Measurements from ENCODE around the gene ATP2A3. TPM values are rescaled to one million over a fixed set of nuclear protein-coding genes. Genes with fewer than 3 reads are reported as not detected.

Gene ATP2A3
- 100 to 1,000 TPM; 125 to 234 TPM for total RNA-seq

DNA sequence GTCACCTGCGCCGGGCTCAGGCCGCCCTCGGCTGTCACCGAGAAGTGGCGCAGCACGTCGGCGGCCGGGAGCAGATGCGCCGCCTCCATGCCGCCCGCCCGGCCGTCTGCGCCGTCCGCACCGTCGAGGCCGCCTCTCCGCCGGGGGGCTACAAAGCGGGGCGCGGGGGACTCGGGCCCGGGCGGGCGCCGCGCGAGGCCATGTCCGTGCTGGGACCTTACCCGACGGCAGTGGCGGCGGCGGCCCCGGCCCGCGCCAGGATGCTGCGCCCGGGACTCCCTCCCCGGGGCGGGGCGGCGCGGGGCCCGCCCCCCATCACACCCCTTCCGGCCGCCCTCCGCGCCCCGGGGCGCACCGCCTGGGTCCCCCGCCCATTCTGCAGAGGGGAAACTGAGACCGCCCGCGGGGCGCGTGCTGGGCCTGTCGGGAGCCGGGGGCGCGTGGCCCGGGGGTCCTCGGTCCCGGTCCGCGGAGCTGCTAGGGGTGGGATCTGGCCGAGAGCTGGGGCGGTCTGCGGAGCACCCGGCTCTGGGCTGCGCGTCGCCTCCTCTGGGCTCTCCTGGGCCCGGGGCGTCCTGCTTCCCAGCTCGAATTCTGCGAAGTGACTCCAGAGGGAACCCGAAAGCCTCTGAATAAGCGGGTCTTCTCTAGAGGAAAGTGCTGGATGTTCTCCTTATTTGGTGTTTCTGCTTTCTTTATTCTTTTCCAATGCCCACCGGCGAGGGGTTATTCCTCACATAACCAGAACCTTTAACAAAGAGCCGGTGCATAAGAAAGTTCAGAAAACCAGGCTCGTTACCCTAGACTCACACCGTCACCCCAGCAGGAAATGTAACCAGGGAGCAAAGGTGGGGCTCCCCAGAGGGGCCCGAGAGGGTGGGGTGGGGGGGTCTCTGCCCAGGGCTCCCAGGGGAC lies at the start of gene ATP2A3:
Gene ATP2A3 (minus strand): TSS at position 235 of the 915 bp plus-strand sequence. CDS start 146 bp downstream, at position 89.
- peaks cover 37 to 39% of the 10 kb centered on the region in 2 donors for H3K4me1 Mint-ChIP-seq (ENCODE audit: low read depth in 2 of 2)
- peak; percentile 89 to 94 for ATAC-seq

DNA sequence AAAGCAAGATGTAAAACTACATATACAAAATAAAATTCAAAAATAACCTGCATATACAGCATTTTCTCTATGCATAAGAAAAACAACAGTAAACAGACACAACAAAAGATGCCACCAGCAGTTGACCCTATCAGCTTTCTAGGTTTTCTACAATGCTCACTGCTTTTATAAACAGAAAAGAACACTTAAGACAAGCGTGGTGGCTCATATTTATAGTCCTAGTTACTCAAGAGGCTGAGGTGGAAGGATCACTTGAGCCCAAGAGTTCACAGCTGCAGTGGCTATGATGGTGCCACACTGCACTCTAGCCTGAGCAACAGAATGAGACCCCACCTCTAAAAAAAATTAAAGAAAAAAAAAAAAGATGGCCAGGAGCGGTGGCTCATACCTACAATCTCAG lies 46.5 kb upstream of the ATP2A3 start:
- Mint-ChIP-seq H3K27ac (no peak overlapping the region), H3K36me3 (peaks cover 14% of the 10 kb centered on the region), H3K4me1 (ENCODE audit: low read depth in 2 of 2) (peaks cover 0 to 2% of the 10 kb centered on the region in 2 donors), H3K27me3 (no peaks in the 10 kb centered on the region), H3K9me3 (no peaks in the 10 kb centered on the region), H3K4me3 (no peak overlapping the region)
- ATAC-seq (no peak), DNase-seq (ENCODE audit: low spot score) (no peak)

More for the DNA sequence above, at the start of gene ATP2A3:
- DNase-seq (ENCODE audit: low spot score) = peak; percentile 77
- no peaks in the 10 kb centered on the region for H3K36me3 Mint-ChIP-seq
- peak within 1 kb of the TSS; percentile 86 for H3K4me3 Mint-ChIP-seq
- H3K9me3 Mint-ChIP-seq = no peaks in the 10 kb centered on the region
- H3K27ac Mint-ChIP-seq = peak within 1 kb of the TSS; percentile 76 to 92
- no peaks in the 10 kb centered on the region for H3K27me3 Mint-ChIP-seq

DNA sequence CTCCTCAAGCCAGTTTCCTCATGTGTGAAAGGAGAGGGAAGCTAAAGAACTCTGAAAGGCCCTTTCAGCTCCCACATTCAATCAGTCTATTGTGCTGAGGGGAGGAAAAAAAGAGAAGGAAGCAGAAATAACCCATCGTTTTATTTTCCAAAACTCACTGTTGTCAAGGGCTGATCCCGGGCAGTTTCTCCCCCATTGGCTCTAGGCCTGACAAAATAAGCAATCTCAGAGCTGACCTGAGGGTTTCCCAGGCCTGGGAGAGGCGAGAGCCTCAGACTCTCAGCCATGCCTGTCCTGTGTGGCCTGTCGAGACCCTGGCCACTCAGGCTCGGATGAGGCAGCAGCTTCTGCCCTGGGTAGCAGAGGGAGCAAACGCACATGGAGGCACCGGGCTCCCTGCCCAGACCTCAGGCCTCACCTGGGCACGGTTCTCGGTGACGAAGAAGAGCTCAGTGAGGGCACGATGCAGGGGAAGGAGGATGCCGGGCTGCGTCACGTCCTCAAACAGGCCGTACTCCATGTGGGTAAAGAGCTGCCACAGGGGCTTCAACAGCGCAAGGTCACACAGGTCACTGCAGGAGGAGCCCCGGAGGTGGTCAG lies 45.0 kb upstream of the ATP2A3 start:
- H3K27me3 Mint-ChIP-seq = no peaks in the 10 kb centered on the region
- no peak for ATAC-seq
- no peaks in the 10 kb centered on the region for H3K9me3 Mint-ChIP-seq
- no peak overlapping the region for H3K4me3 Mint-ChIP-seq
- no peak overlapping the region for H3K27ac Mint-ChIP-seq
- H3K4me1 Mint-ChIP-seq (ENCODE audit: low read depth in 2 of 2) = peaks cover 0 to 2% of the 10 kb centered on the region in 2 donors
- DNase-seq (ENCODE audit: low spot score) = no peak
- H3K36me3 Mint-ChIP-seq = peaks cover 7% of the 10 kb centered on the region

DNA sequence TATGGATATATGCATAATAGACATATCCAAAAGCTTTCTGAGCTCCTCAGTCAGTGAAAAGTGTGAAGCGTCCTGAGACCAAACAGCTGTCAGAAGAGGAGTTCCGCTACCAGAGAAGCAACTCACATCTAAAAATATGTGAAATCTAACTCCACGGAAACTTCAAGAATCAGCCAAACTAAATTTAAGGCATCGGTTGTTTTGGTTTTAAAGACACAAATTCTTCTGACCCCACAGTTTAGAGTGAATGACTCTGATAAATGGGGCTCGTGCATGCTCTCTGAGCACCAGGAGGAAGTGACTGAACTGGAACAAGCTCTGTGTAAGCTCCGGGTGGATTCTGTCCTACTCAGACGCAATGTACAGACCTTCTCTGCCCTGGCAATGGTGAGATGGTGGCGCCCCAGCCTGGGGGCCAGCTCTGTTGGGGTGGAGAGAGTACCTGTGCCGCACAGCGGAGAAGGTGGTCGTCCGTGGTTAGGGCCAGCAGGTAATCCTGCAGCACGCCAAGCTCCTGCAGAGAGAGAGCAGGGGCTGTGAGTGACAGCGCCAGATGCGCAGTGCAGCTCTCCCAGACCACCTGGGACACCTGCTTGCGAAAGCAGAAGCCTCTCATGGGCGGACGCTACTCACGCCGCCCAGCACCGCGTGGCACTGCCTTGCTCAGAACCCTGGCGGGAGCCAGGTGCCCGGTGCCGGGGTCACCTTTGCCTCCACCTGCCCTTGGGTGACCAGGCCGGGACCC lies 44.4 kb upstream of the ATP2A3 start:
- no peak for DNase-seq (ENCODE audit: low spot score)
- Mint-ChIP-seq H3K4me3 (no peak overlapping the region), H3K9me3 (no peaks in the 10 kb centered on the region), H3K27ac (no peak overlapping the region), H3K36me3 (peaks cover 6% of the 10 kb centered on the region), H3K27me3 (no peaks in the 10 kb centered on the region), H3K4me1 (ENCODE audit: low read depth in 2 of 2) (peaks cover 0 to 2% of the 10 kb centered on the region in 2 donors)
- ATAC-seq = no peak

DNA sequence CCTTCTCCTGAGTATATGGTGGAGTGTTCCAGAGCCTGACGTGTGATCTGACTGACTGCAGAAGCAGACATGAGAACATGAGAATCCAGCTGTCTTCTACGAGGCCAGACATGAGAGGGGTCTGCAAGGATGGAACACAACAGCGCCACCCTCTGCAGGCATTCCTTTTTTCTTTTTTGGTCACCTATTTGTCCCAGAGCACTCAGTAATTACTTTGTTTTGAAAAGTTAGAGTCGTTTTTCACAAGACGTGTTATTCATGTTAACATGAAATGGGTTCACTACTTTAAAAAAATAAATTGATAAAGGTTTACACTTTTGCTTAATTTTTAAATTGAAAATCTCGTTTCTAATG lies 43.8 kb upstream of the ATP2A3 start:
- Mint-ChIP-seq H3K4me1 (ENCODE audit: low read depth in 2 of 2) (peaks cover 0 to 2% of the 10 kb centered on the region in 2 donors), H3K4me3 (no peak overlapping the region), H3K36me3 (peaks cover 3% of the 10 kb centered on the region), H3K9me3 (no peaks in the 10 kb centered on the region), H3K27me3 (no peaks in the 10 kb centered on the region), H3K27ac (no peak overlapping the region)
- no peak for DNase-seq (ENCODE audit: low spot score)
- no peak for ATAC-seq

DNA sequence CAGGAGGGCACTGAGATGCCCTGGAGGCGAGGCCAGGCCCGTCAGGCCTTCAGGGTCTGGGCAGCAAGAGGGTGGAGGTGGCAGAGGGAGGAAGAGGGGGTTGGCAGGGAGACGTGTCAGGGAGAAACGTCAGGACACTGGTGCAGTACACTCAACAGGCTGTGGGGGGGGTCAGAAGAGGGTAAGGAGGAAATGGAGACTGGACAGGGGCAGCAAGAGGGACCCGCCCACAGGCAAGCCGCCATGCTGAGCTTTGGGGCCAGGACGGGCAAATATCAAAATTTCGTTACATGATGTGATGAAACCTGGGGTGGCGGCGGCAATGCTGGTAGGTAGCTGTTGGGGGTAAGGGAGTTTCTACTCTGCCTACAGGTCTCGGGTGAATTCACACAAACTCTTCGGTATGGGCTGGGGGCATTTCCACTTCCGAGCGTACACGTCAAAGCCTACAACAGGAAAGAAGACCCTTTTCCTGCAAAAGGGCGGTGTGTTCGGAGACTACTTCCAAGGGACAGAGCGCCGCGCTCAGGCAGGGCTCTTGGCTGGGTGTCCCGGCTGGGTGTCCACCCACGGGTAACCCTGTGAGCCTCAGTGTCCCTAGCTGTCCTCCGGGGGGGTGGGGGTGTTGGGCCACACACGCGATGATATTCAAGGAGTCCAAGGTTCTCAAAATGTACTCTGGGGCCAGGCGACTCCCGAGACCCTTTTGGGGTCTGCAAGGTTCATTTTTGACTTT lies 43.3 kb upstream of the ATP2A3 start:
- no peaks in the 10 kb centered on the region for H3K27me3 Mint-ChIP-seq
- H3K4me3 Mint-ChIP-seq = no peak overlapping the region
- H3K27ac Mint-ChIP-seq = no peak overlapping the region
- no peaks in the 10 kb centered on the region for H3K9me3 Mint-ChIP-seq
- no peak for DNase-seq (ENCODE audit: low spot score)
- no peak for ATAC-seq
- H3K4me1 Mint-ChIP-seq (ENCODE audit: low read depth in 2 of 2) = peaks cover 0 to 2% of the 10 kb centered on the region in 2 donors
- H3K36me3 Mint-ChIP-seq = no peaks in the 10 kb centered on the region

DNA sequence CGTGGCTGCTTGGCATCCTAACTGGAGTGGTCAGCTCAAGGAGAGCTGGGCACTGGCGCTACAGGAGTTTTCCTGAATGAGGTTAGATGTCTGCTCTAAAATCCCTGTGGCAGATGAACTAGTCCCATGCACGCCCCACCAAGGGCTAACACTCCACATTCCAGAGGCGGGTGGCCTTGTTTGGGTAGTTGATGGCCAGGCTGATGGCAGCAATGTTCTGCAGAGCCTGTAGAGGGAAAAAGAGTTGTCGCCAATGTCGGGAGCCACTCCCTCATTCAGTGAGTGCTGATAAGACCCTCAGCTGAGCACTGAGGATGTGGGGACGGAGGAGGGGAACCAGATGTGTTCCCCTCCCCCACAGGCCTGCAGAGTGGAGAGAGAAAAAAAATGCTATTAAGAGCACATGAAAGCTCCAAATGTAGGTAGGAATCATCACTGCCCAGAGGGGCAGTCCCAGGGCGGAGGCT lies 42.5 kb upstream of the ATP2A3 start:
- Mint-ChIP-seq H3K27ac (no peak overlapping the region), H3K36me3 (no peaks in the 10 kb centered on the region), H3K27me3 (no peaks in the 10 kb centered on the region), H3K4me3 (no peak overlapping the region), H3K4me1 (ENCODE audit: low read depth in 2 of 2) (peaks cover 0 to 2% of the 10 kb centered on the region in 2 donors), H3K9me3 (no peaks in the 10 kb centered on the region)
- DNase-seq (ENCODE audit: low spot score) (no peak), ATAC-seq (no peak)

DNA sequence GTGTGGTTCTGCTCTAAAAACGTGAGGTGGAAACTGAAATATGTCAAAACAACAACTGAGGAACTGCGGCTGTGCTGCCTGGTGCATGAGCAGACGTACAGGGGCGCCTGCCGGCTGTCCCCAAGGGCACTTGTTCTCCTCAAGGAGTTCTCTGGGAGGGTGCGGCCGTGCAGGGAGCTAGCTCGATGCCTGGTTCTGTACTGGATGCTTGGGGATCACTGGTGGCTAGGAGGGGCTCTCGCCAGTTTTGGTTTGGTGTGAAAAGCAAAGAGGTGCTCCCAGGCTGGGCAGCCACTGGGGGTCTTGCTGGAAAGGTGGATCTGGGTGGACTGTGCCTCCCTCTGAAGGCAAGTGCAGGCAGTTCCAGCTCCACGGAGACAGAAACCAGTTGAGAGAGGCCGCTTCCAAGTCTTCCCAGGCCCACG lies 41.9 kb upstream of the ATP2A3 start:
- Mint-ChIP-seq H3K4me1 (ENCODE audit: low read depth in 2 of 2) (peaks cover 0 to 2% of the 10 kb centered on the region in 2 donors), H3K9me3 (no peaks in the 10 kb centered on the region), H3K36me3 (no peaks in the 10 kb centered on the region), H3K27ac (no peak overlapping the region), H3K4me3 (no peak overlapping the region), H3K27me3 (no peaks in the 10 kb centered on the region)
- DNase-seq (ENCODE audit: low spot score) (no peak), ATAC-seq (no peak)

DNA sequence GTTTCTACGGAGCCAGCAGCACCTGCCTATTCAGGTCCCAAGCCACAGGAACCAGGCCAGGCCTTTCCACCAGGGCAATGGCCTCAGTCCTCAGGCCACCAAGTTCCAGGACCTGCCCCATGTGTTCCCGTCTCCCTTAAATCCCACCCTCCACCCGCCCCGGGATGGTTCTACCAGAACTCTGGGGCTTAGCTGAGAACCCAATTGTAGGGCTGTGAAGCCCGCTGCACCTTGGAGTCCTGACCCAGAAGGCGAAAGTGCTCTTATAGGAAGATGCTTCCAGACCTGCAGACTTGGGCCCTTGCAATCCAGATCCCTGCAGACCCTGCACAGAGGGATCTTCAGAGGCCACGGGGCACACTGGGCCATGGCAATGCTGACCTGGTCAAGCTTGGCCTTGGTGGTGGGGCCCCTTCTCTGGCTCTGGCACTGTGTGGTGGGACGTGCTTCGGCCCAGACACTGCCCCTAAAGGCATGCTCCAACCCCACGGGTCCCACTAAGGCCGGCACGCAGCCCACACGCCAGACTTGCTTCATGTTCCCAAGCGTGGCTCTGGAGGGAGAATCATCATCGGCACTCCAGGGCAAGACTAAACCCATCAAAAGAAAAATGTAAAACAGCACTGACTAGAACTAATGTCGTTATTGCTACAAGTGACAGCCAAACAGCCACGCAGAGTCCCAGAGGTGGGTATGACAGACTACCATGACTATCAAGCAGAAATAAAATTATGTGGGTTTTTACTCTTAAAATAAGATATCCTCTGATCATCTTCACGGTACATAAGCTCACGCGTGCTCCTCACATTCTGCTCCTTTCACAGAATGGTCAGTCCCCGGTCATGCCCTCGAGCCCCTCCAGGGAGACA lies 41.3 kb upstream of the ATP2A3 start:
- peaks cover 0 to 2% of the 10 kb centered on the region in 2 donors for H3K4me1 Mint-ChIP-seq (ENCODE audit: low read depth in 2 of 2)
- peaks cover 0 to 3% of the 10 kb centered on the region in 2 donors for H3K27me3 Mint-ChIP-seq
- H3K4me3 Mint-ChIP-seq = no peak overlapping the region
- H3K27ac Mint-ChIP-seq = no peak overlapping the region
- ATAC-seq (no peak), DNase-seq (ENCODE audit: low spot score) (no peak)
- no peaks in the 10 kb centered on the region for H3K9me3 Mint-ChIP-seq
- no peaks in the 10 kb centered on the region for H3K36me3 Mint-ChIP-seq

DNA sequence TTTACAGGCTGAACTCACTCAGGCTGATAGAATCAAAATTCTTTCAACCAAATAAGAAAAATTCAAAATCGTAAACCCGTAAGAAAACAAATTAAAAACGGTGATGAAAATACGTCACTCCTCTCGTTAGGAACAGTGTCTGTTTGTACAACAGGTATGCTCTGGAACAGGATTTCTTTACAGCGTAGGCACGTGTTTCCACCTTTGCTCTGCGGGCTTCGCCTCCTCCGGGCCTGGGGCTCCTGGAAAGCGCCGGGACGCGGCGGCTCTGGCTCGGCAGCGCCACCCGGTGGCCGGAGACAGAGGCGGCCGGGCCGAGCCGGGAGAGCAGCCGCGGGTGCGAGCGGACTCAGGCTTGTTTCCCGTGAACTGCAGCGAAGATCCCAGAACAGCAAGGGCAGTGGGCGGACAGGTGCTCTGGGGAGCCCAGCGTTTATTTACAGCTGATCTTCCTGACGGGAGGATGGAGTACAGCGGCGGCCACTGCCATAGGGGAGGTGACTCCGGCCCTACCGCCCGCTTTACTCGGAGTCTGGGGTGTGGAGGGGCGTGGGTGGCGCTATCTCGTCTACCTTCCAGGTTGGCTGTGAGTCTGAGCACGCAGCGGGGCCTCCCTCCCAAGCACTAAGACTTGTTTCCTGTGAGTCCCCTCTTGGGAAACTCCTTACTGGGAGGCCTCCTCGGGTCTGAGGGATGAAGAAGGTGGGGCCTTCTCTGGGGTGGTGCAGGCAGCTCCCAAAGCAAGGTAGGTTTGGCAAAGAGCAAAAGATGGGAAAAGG lies 40.5 kb upstream of the ATP2A3 start:
- no peak overlapping the region for H3K4me3 Mint-ChIP-seq
- H3K9me3 Mint-ChIP-seq = no peaks in the 10 kb centered on the region
- no peak overlapping the region for H3K27ac Mint-ChIP-seq
- DNase-seq (ENCODE audit: low spot score) (no peak), ATAC-seq (peak; percentile 64)
- H3K36me3 Mint-ChIP-seq = no peaks in the 10 kb centered on the region
- H3K4me1 Mint-ChIP-seq (ENCODE audit: low read depth in 2 of 2) = peaks cover 0 to 2% of the 10 kb centered on the region in 2 donors
- H3K27me3 Mint-ChIP-seq = peaks cover 0 to 3% of the 10 kb centered on the region in 2 donors

DNA sequence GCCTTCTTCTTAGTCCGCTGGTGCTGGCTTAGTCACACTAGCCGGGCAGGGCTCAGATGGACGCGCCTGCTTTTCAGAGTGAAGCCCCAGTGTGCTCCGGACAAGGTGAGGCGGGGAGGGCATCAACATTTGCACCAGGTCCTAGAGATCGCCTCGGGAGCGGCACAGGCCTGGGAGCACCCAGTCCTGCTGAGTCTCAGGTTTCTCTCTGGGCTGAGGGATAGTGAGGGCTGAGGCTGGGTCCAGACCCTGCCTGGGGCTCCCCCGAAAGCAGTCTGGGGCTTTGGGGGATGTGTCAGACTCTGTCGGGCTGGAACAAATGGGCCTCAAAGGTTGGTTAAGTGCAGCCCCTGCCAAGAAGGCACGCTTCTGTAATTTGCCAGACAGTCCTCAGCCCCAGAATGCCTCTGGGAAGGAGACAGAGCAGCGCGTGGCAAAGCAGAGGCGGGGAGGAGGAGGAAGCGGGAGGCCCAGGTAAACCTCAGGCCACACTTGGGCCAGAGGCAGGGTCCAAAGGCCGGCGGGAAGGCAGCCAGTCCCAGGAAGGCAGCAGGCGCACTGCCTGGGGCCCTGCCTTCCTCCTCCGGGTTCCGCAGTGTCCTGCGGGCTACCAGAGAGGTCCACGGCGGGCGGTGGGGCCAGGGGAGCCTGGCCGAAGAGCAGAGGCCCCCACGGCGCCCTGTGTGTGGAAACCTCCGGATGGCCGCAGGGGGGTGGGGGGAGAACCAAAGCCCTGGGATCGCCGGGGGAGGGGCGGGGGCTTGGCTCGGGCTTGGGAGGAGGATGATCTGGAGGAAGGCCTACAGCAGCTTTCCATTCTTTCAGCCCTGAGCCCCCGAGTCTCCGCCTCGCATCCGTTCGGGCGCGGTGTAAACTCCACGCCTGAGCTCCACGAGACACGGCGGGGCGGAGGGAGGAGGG lies 39.5 kb upstream of the ATP2A3 start:
- Mint-ChIP-seq H3K27ac (no peak overlapping the region), H3K4me3 (no peak overlapping the region), H3K27me3 (peaks cover 0 to 3% of the 10 kb centered on the region in 2 donors), H3K9me3 (no peaks in the 10 kb centered on the region), H3K4me1 (ENCODE audit: low read depth in 2 of 2) (peaks cover 0 to 2% of the 10 kb centered on the region in 2 donors), H3K36me3 (no peaks in the 10 kb centered on the region)
- DNase-seq (ENCODE audit: low spot score) (no peak), ATAC-seq (no peak)
